Fibroblast of villous mesenchyme (primary cell): ENCODE results near the gene NUDT3. TPM values are rescaled to one million over a fixed set of nuclear protein-coding genes. Genes with fewer than 3 reads are reported as not detected.

Experiments used
- DNase-seq: peaks from one replicate; pipeline ENCODE4 v3.0.0-alpha.2; 2010; ENCODE audit warnings: low read depth
- H3K4me3 ChIP-seq: 2 replicates; pipeline ENCODE4 v1.5.1; 2011; ENCODE audit warnings: low read depth, mild to moderate bottlenecking, low read length
- CTCF ChIP-seq: IDR thresholded peaks from 2 replicates; pipeline ENCODE4 v1.5.1; 2012; ENCODE audit warnings: low read depth, mild to moderate bottlenecking, low read length; ENCODE audit not compliant: insufficient read depth
- small RNA-seq: library from RNA; depleted of rRNA; stranded (forward); fragments of <200 nt; gene quantifications from one replicate; pipeline ENCODE3, GENCODE V24; 2012
- total RNA-seq: library from RNA; depleted of rRNA; stranded (reverse); fragments of >200 nt; gene quantifications from 2 replicates; pipeline ENCODE4 v1.2.3, GENCODE V29; 2012

Gene NUDT3
- total RNA-seq, 1 donor: 31.1 TPM

DNA sequence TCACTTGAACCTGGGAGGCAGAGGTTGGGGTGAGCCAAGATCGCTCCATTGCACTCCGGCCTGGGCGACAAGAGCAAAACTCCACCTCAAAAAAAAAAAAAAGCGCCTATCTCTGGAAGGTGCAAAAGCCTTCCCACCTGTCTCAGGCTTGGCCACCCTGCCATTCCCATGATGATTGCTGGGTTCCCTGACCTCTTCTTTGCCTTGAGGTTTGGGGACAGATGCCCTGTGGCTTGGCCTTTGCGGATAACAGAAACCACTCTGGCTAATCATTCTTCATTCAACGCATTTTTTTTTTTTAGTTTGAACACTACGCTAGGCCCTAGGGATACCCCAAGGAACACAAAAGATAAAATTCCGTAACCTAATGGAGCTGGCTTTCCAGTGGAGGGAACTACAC, 162.6 kb downstream of the NUDT3 start:
- DNase-seq: no peak
- no peak overlapping the region for H3K4me3 ChIP-seq
- TF ChIP-seq CTCF: no peak

Small RNAs within 50 kb of the gene (small RNA-seq; reads per million reads assigned to genes)
- gene MIR6835: not detected

Other genes starting within 250 kb of the NUDT3 start
- gene GRM4, start 246.6 kb downstream of the NUDT3 start, total RNA-seq: under 0.01 TPM in 2 replicates
- gene HMGA1, start 155.8 kb downstream of the NUDT3 start, total RNA-seq: 65.2 and 111 TPM in 2 replicates
- 22.5 and 30.9 TPM in 2 replicates for gene SMIM29, start 143.7 kb downstream of the NUDT3 start, total RNA-seq
- 1,680 and 1,946 TPM in 2 replicates for gene RPS10, start 33.4 kb upstream of the NUDT3 start, total RNA-seq
- under 0.01 TPM in 2 replicates for gene PACSIN1, start 73.4 kb upstream of the NUDT3 start, total RNA-seq
- gene SPDEF, start 163.7 kb upstream of the NUDT3 start, total RNA-seq: under 0.01 TPM in 2 replicates